MM.1S (cell line): ENCODE results near the gene CDPF1.

Source experiments
- EZH2 ChIP-seq: fragments of 300-600 bp; sonication (generic); optimal IDR thresholded peaks from 2 replicates; pipeline ENCODE3; 2017; ENCODE audit warnings: low read depth, mild to moderate bottlenecking, antibody characterized with exemption, low read length, mixed read lengths
- EZH2phosphoT487 ChIP-seq: fragments of 300-600 bp; sonication (generic); IDR thresholded peaks from 2 replicates; pipeline ENCODE4 v1.6.1; 2018; ENCODE audit warnings: antibody characterized with exemption, low read length
- TF ChIP-seq, protein P1 (sequence below): fragments of 300-600 bp; sonication (generic); IDR thresholded peaks from 2 replicates; pipeline ENCODE4 v1.5.1; 2016; ENCODE audit warnings: antibody characterized with exemption, low read length, mixed read lengths

DNA sequence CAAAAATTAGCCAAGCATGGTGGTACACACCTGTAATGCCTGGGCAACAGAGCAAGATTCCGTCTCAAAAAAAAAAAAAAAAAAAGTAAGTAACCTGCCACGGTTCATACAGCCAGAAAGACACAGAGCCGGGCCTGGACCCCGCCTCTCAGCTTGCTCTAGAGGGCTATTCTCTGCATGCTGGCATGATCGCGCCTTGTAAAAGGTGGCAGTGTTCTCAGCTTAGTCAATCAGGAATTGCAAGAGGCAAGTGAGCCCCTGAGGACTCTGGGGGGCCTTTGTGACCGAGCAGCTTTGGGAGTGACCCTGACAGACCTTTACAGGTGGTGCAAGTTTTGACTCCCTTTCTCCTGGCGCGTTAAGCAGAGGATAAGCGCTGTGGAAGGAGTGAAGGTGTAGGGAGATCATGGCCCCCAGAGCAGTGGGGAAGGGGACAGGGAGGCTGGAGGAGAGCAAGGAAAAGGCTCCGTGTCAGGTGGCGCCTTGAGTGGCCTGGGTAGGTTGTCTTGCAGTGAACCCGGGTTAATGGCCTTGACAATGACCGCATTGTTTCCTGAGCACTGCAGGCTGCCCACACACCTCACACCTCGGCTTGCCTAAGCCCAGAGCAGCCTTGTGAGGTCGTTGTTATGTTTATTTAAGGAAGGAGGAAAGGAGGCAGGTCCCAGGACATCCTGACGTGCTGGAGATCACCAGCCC is 48.9 kb downstream of the CDPF1 start:
- TF ChIP-seq, protein P1, sequence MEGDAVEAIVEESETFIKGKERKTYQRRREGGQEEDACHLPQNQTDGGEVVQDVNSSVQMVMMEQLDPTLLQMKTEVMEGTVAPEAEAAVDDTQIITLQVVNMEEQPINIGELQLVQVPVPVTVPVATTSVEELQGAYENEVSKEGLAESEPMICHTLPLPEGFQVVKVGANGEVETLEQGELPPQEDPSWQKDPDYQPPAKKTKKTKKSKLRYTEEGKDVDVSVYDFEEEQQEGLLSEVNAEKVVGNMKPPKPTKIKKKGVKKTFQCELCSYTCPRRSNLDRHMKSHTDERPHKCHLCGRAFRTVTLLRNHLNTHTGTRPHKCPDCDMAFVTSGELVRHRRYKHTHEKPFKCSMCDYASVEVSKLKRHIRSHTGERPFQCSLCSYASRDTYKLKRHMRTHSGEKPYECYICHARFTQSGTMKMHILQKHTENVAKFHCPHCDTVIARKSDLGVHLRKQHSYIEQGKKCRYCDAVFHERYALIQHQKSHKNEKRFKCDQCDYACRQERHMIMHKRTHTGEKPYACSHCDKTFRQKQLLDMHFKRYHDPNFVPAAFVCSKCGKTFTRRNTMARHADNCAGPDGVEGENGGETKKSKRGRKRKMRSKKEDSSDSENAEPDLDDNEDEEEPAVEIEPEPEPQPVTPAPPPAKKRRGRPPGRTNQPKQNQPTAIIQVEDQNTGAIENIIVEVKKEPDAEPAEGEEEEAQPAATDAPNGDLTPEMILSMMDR: no peak
- TF ChIP-seq EZH2 (no peak), EZH2phosphoT487 (no peak)
